Astrocyte (in vitro differentiated cells and primary cell): ENCODE measurements around the gene NOL11. TPM values are rescaled to one million over a fixed set of nuclear protein-coding genes. Genes with fewer than 3 reads are reported as not detected.
"Not testable (repeated sequence)": the region's sequence is repeated elsewhere in the genome, so short reads cannot be mapped to it uniquely, and the experiment has no call there.

Source experiments
- DNase-seq: peaks from one replicate; pipeline ENCODE4 v3.0.0-alpha.2; 2010; ENCODE audit warnings: low read depth
- FAIRE-seq: peaks from 2 replicates; lab custom pipeline; 2011; peaks lifted over from hg19 to GRCh38; lab: Jason Lieb, UNC
- H2AFZ ChIP-seq: 2 replicates; pipeline ENCODE4 v1.6.0; 2012; ENCODE audit warnings: low read depth, low read length, inconsistent platforms
- H3K27ac ChIP-seq: 2 replicates; pipeline ENCODE4 v1.5.1; 2011; ENCODE audit warnings: low read depth, low read length, inconsistent platforms
- H3K27me3 ChIP-seq: 2 replicates; pipeline ENCODE4 v1.6.0; 2011; ENCODE audit warnings: low read length, inconsistent platforms; ENCODE audit not compliant: insufficient read depth
- H3K36me3 ChIP-seq: 2 replicates; pipeline ENCODE4 v1.5.1; 2011; ENCODE audit warnings: low read length, inconsistent platforms; ENCODE audit not compliant: insufficient read depth
- H3K4me1 ChIP-seq: 2 replicates; pipeline ENCODE4 v1.5.1; 2011; ENCODE audit warnings: low read length, inconsistent platforms; ENCODE audit not compliant: insufficient read depth
- H3K4me2 ChIP-seq: 2 replicates; pipeline ENCODE4 v1.6.0; 2012; ENCODE audit warnings: low read length, inconsistent platforms
- H3K4me3 ChIP-seq: 2 replicates; pipeline ENCODE4 v1.5.1; 2011; ENCODE audit warnings: low read depth, mild to moderate bottlenecking, low read length, inconsistent platforms; ENCODE audit not compliant: insufficient read depth
- H3K79me2 ChIP-seq: 2 replicates; pipeline ENCODE4 v1.6.0; 2012; ENCODE audit warnings: mild to moderate bottlenecking, low read length, inconsistent platforms; ENCODE audit not compliant: insufficient read depth
- H3K9ac ChIP-seq: 2 replicates; pipeline ENCODE4 v1.6.0; 2012; ENCODE audit warnings: mild to moderate bottlenecking, low read length, inconsistent platforms
- H3K9me3 ChIP-seq: 2 replicates; pipeline ENCODE4 v1.5.1; 2012; ENCODE audit warnings: low read depth, mild to moderate bottlenecking, low read length, inconsistent platforms; ENCODE audit not compliant: insufficient read depth
- H4K20me1 ChIP-seq: 2 replicates; pipeline ENCODE4 v1.6.0; 2012; ENCODE audit warnings: low read length, inconsistent platforms; ENCODE audit not compliant: insufficient read depth
- H3K27ac Mint-ChIP-seq: one replicate; pipeline ENCODE4 v1.8.0; 2021; ENCODE audit warnings: mild to moderate bottlenecking, mixed read lengths; ENCODE audit not compliant: unreplicated experiment
- H3K27me3 Mint-ChIP-seq: one replicate; pipeline ENCODE4 v1.8.0; 2021; ENCODE audit warnings: low read depth, mixed read lengths; ENCODE audit not compliant: unreplicated experiment
- H3K36me3 Mint-ChIP-seq: one replicate; pipeline ENCODE4 v1.8.0; 2021; ENCODE audit warnings: low read depth, mixed read lengths; ENCODE audit not compliant: unreplicated experiment
- H3K4me1 Mint-ChIP-seq: one replicate; pipeline ENCODE4 v1.8.0; 2021; ENCODE audit warnings: low read depth, mixed read lengths; ENCODE audit not compliant: unreplicated experiment
- H3K4me3 Mint-ChIP-seq: one replicate; pipeline ENCODE4 v1.8.0; 2021; ENCODE audit warnings: mild to moderate bottlenecking, moderate library complexity, mixed read lengths; ENCODE audit not compliant: unreplicated experiment
- H3K9me3 Mint-ChIP-seq: one replicate; pipeline ENCODE4 v1.8.0; 2021; ENCODE audit warnings: mild to moderate bottlenecking, mixed read lengths; ENCODE audit not compliant: unreplicated experiment
- CTCF ChIP-seq: IDR thresholded peaks from 2 replicates; pipeline ENCODE4 v1.5.1; 2011; ENCODE audit warnings: low read depth, mild to moderate bottlenecking, inconsistent platforms, low read length, moderate library complexity; ENCODE audit not compliant: insufficient read depth
- EZH2 ChIP-seq: IDR thresholded peaks from 2 replicates; pipeline ENCODE4 v1.6.1; 2012; ENCODE audit warnings: mild to moderate bottlenecking, low read length, inconsistent platforms; ENCODE audit not compliant: insufficient read depth
- total RNA-seq: library from RNA; stranded (reverse); gene quantifications from 2 replicates; pipeline ENCODE4 v1.2.1, GENCODE V29; 2021

Gene NOL11
- total RNA-seq, 1 donor from 2014 or later = 30.3 TPM

GRCh38 chr17:67725807-67726206, 8.1 kb downstream of the NOL11 start:
- Histone ChIP-seq H3K9me3 (no peaks in the 10 kb centered on the region), H3K4me1 (no peaks in the 10 kb centered on the region), H3K79me2 (peaks cover 20% of the 10 kb centered on the region), H3K36me3 (peaks cover 70% of the 10 kb centered on the region), H3K4me2 (no peak overlapping the region), H3K4me3 (no peak overlapping the region), H3K27me3 (no peaks in the 10 kb centered on the region), H3K9ac (no peak overlapping the region), H2AFZ (no peak overlapping the region), H4K20me1 (peaks cover 12% of the 10 kb centered on the region), H3K27ac (no peak overlapping the region)
- DNase-seq = no peak
- H3K9me3 Mint-ChIP-seq = no peaks in the 10 kb centered on the region
- TF ChIP-seq EZH2 (no peak), CTCF (no peak)
- no peaks in the 10 kb centered on the region for H3K27me3 Mint-ChIP-seq
- H3K36me3 Mint-ChIP-seq = peaks cover 26% of the 10 kb centered on the region
- FAIRE-seq = no peak
- no peak overlapping the region for H3K4me3 Mint-ChIP-seq
- no peak overlapping the region for H3K27ac Mint-ChIP-seq
- no peaks in the 10 kb centered on the region for H3K4me1 Mint-ChIP-seq

GRCh38 chr17:67727152-67728039, 9.7 kb downstream of the NOL11 start:
- H3K27me3 ChIP-seq, H3K9me3 Mint-ChIP-seq, H3K4me1 ChIP-seq, H2AFZ ChIP-seq, H3K4me3 ChIP-seq, H3K4me3 Mint-ChIP-seq, H3K9ac ChIP-seq, H3K27ac Mint-ChIP-seq, H3K27ac ChIP-seq, H3K27me3 Mint-ChIP-seq, H3K4me2 ChIP-seq, H4K20me1 ChIP-seq, DNase-seq, H3K4me1 Mint-ChIP-seq, H3K9me3 ChIP-seq, FAIRE-seq: not testable (repeated sequence)
- Histone ChIP-seq H3K79me2 (peaks cover 30% of the 10 kb centered on the region), H3K36me3 (peaks cover 65% of the 10 kb centered on the region)
- H3K36me3 Mint-ChIP-seq = peaks cover 34% of the 10 kb centered on the region

GRCh38 chr17:67729903-67730302, 12.2 kb downstream of the NOL11 start:
- H3K36me3 ChIP-seq = peaks cover 66% of the 10 kb centered on the region
- FAIRE-seq = no peak

More at GRCh38 chr17:67729903-67730302, 12.2 kb downstream of the NOL11 start:
- Histone ChIP-seq H3K27me3 (no peaks in the 10 kb centered on the region), H3K27ac (no peak overlapping the region), H4K20me1 (peaks cover 18% of the 10 kb centered on the region), H3K9me3 (no peaks in the 10 kb centered on the region), H3K4me3 (no peak overlapping the region), H2AFZ (no peak overlapping the region), H3K4me1 (no peaks in the 10 kb centered on the region), H3K79me2 (peaks cover 48% of the 10 kb centered on the region), H3K4me2 (no peak overlapping the region), H3K9ac (no peak overlapping the region)
- Mint-ChIP-seq H3K9me3 (no peaks in the 10 kb centered on the region), H3K27me3 (no peaks in the 10 kb centered on the region), H3K4me1 (no peaks in the 10 kb centered on the region), H3K27ac (no peak overlapping the region), H3K4me3 (no peak overlapping the region), H3K36me3 (peaks cover 29% of the 10 kb centered on the region)
- DNase-seq = no peak
- TF ChIP-seq CTCF (no peak), EZH2 (no peak)
